RWPE2 (cell line): ENCODE data around the gene PMAIP1.

Experiments
- ATAC-seq: fragments of 200-7000 bp; cut with Tn5 transposase; 3 replicates; pipeline ENCODE4 v1.9.1; 2021; ENCODE audit warnings: low read depth
- DNase-seq: peaks from one replicate; pipeline ENCODE4 v3.0.0-alpha.2; 2020; ENCODE audit warnings: low spot score
- H3K27ac ChIP-seq: fragments of 450-650 bp; 2 replicates; pipeline ENCODE4 v1.5.1; 2017; ENCODE audit warnings: mild to moderate bottlenecking; ENCODE audit not compliant: poor library complexity, severe bottlenecking
- H3K27me3 ChIP-seq: fragments of 250-450 bp; sonication (Bioruptor Pico); 2 replicates; pipeline ENCODE4 v1.5.1; 2021; ENCODE audit warnings: mild to moderate bottlenecking, moderate library complexity; ENCODE audit not compliant: insufficient read depth, poor library complexity, severe bottlenecking
- H3K36me3 ChIP-seq: fragments of 250-450 bp; sonication (Bioruptor Pico); 2 replicates; pipeline ENCODE4 v1.5.1; 2020; ENCODE audit warnings: low read depth, mild to moderate bottlenecking, moderate library complexity
- H3K4me1 ChIP-seq: fragments of 250-450 bp; sonication (Bioruptor Pico); 2 replicates; pipeline ENCODE4 v1.5.1; 2021; ENCODE audit warnings: mild to moderate bottlenecking, moderate library complexity; ENCODE audit not compliant: insufficient read depth, poor library complexity, severe bottlenecking
- H3K4me3 ChIP-seq: fragments of 250-450 bp; sonication (Bioruptor Pico); 2 replicates; pipeline ENCODE4 v1.5.1; 2021; ENCODE audit warnings: mild to moderate bottlenecking, moderate library complexity; ENCODE audit not compliant: severe bottlenecking
- H3K9me3 ChIP-seq: fragments of 250-450 bp; sonication (Bioruptor Pico); 2 replicates; pipeline ENCODE4 v1.5.1; 2021; ENCODE audit warnings: mild to moderate bottlenecking, moderate library complexity; ENCODE audit not compliant: severe bottlenecking
- TF ChIP-seq, protein P1 (sequence below): fragments of 450-650 bp; IDR thresholded peaks from one replicate; pipeline ENCODE4 v1.5.1; 2017; ENCODE audit warnings: mild to moderate bottlenecking, moderate library complexity; ENCODE audit not compliant: poor library complexity, severe bottlenecking

Gene PMAIP1

DNA sequence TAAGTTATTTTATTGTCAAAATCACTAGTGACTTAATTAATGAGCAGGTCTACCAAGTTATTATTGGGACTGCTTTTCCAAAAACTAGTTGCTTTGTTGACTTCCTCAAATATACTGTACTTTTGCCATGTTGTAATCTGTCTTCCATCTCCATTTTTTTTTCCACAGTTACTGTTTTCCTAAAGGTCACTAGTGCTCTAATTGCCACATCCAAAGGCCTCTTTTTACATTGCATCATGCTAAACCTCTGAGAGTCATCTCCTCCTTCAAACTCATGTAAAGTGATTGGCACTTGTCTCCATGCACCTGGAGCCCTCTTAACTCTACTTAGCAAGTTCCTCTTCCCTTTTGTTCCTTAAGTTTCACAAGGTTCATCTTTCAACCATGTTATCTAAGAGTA lies 11.8 kb downstream of the PMAIP1 start:
- no peak for DNase-seq
- Histone ChIP-seq H3K36me3 (no peaks in the 10 kb centered on the region), H3K27me3 (no peaks in the 10 kb centered on the region), H3K4me3 (no peak overlapping the region), H3K4me1 (peaks cover 26% of the 10 kb centered on the region), H3K9me3 (no peaks in the 10 kb centered on the region), H3K27ac (no peak overlapping the region)
- no peak for ATAC-seq
- TF ChIP-seq, protein P1, sequence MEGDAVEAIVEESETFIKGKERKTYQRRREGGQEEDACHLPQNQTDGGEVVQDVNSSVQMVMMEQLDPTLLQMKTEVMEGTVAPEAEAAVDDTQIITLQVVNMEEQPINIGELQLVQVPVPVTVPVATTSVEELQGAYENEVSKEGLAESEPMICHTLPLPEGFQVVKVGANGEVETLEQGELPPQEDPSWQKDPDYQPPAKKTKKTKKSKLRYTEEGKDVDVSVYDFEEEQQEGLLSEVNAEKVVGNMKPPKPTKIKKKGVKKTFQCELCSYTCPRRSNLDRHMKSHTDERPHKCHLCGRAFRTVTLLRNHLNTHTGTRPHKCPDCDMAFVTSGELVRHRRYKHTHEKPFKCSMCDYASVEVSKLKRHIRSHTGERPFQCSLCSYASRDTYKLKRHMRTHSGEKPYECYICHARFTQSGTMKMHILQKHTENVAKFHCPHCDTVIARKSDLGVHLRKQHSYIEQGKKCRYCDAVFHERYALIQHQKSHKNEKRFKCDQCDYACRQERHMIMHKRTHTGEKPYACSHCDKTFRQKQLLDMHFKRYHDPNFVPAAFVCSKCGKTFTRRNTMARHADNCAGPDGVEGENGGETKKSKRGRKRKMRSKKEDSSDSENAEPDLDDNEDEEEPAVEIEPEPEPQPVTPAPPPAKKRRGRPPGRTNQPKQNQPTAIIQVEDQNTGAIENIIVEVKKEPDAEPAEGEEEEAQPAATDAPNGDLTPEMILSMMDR, result no peak

DNA sequence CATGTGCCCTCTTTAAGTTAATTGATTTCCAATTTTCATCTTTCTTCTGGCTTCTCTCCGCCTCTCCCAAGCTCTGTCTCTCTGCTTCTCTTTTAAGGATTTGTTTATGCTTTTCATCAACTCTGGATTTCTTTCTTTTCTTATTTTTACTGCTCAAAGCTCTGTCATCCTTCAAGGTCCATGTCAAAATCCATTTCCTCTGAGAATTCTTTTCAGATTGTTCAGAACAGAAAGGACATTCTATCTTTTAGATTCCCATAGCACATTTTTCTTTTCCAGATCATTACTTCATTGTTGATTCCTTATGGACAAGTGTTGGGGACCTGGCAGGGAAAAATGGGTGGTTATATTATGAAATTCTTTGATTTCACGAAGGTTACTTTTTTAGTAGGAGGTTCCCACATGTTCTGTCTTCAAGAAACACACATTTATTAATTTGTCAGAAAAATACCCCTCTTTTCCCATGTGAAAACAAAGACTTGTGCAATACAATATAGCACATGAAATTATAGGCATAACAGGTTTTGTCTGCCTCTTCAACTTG lies 12.3 kb downstream of the PMAIP1 start:
- no peaks in the 10 kb centered on the region for H3K9me3 ChIP-seq
- H3K36me3 ChIP-seq, result no peaks in the 10 kb centered on the region
- H3K27me3 ChIP-seq, result no peaks in the 10 kb centered on the region
- no peak for ATAC-seq
- peaks cover 27% of the 10 kb centered on the region for H3K4me1 ChIP-seq
- TF ChIP-seq, protein P1, result no peak
- no peak overlapping the region for H3K4me3 ChIP-seq
- no peak overlapping the region for H3K27ac ChIP-seq
- DNase-seq, result no peak

DNA sequence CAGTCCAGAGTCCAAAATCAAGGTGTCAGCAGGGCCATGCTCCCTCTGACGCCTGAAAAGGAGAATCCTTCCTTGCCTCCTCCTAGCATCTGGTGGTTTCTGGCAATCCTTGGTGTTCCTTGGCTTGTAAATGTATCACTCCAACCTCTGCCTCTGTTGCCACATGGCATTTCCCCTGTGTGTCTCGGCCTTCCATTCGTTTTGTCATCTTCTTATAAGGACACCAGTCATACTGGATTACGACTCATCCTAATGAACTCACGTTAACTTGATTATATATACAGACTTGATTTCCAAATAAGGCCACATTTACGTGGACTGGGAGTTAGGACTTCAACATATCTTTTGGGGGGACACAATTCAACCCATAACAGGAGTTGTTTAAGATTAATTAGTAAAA lies 15.8 kb downstream of the PMAIP1 start:
- no peak for DNase-seq
- no peak overlapping the region for H3K4me3 ChIP-seq
- no peaks in the 10 kb centered on the region for H3K9me3 ChIP-seq
- no peaks in the 10 kb centered on the region for H3K27me3 ChIP-seq
- H3K36me3 ChIP-seq, result no peaks in the 10 kb centered on the region
- peaks cover 20% of the 10 kb centered on the region for H3K4me1 ChIP-seq
- TF ChIP-seq, protein P1, result no peak
- peak; percentile 37; the same call in 2 of the 3 replicates for ATAC-seq
- H3K27ac ChIP-seq, result no peak overlapping the region

DNA sequence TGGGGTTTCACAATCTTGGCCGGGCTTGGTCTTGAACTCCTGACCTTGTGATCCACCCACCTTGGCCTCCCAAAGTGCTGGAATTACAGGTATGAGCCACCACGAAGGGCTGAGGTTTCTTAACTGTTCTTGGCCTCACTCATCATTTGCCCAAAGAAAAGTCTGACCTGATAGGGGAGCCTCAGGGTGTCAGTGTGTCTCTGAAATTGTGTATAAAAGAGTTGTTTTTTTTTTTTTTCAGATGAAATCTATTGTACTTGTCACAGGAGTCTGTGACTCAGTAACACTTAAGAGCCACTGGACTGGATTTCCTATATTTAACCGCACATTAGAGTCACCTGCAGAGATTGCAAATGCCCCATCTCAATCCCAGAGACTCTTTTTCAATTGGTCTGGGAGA lies 16.9 kb downstream of the PMAIP1 start:
- no peaks in the 10 kb centered on the region for H3K9me3 ChIP-seq
- ATAC-seq, result no peak
- no peaks in the 10 kb centered on the region for H3K36me3 ChIP-seq
- H3K27ac ChIP-seq, result peak overlapping the region; percentile 68
- no peak for DNase-seq
- no peaks in the 10 kb centered on the region for H3K27me3 ChIP-seq
- H3K4me3 ChIP-seq, result no peak overlapping the region
- H3K4me1 ChIP-seq, result peaks cover 17% of the 10 kb centered on the region
- TF ChIP-seq, protein P1, result no peak

DNA sequence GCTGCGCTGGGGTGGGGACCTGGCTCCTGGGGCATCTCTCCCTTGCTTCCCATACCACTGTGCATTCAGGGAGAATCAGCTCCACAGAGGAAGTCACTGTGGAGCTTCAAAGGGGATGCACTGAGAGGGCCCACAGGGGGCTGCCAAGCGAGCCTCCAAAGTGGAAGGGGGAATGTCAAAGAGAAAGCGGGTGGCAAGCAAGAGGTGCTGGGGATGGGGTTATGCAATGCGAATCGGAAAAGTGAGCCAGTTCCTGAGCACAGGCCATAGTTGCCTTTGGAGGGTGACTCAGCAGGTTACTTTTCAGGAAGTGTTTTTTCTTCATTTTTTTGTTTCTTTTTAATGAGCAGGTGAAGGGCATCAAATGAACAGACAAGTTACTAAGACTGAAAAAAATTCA lies 17.6 kb downstream of the PMAIP1 start:
- peak; percentile 72 for ATAC-seq
- H3K27me3 ChIP-seq, result no peaks in the 10 kb centered on the region
- H3K27ac ChIP-seq, result peak overlapping the region; percentile 68

More for the DNA sequence above, 17.6 kb downstream of the PMAIP1 start:
- Histone ChIP-seq H3K9me3 (no peaks in the 10 kb centered on the region), H3K36me3 (no peaks in the 10 kb centered on the region), H3K4me3 (no peak overlapping the region), H3K4me1 (peaks cover 17% of the 10 kb centered on the region)
- TF ChIP-seq, protein P1, result no peak
- no peak for DNase-seq
